Sigmoid colon (tissue), 7 donors: ENCODE data around the gene GK2. TPM values are rescaled to one million over a fixed set of nuclear protein-coding genes. Genes with fewer than 3 reads are reported as not detected.

ENCODE experiments used
- DNase-seq: peaks from one replicate; pipeline ENCODE4 v3.0.0-alpha.2; 2019
- H3K27ac ChIP-seq, 4 donors: fragments of 200-600 bp; sonication (generic); one replicate each; pipeline ENCODE4 v1.5.1; 2016 to 2019; ENCODE audit warnings: mild to moderate bottlenecking in 1 of 4
- H3K27me3 ChIP-seq, 3 donors: fragments of 200-600 bp; sonication (generic); one replicate each; pipeline ENCODE4 v1.5.1; 2019; ENCODE audit warnings: mild to moderate bottlenecking in 1 of 3
- H3K36me3 ChIP-seq, 4 donors: fragments of 200-600 bp; sonication (generic); one replicate each; pipeline ENCODE4 v1.5.1; 2016 to 2019
- H3K4me1 ChIP-seq, 4 donors: fragments of 200-600 bp; sonication (generic); one replicate each; pipeline ENCODE4 v1.5.1; 2017 to 2019
- H3K4me3 ChIP-seq, 4 donors: fragments of 200-600 bp; sonication (generic); one replicate each; pipeline ENCODE4 v1.5.1; 2017 to 2019; ENCODE audit warnings: mild to moderate bottlenecking in 2 of 4, moderate library complexity in 1 of 4
- H3K9me3 ChIP-seq, 4 donors: fragments of 200-600 bp in 3 of 4; sonication (generic) in 3 of 4; one replicate each; pipeline versions ENCODE4 v1.5.1 to v1.6.1; 2013 to 2019
- EP300 ChIP-seq, 4 donors: sonication (generic); formaldehyde crosslinking; IDR thresholded peaks; one replicate each; pipeline ENCODE4 v1.6.1; 2017; ENCODE audit warnings: antibody characterized with exemption in 4 of 4
- POLR2A ChIP-seq, 2 donors: fragments of 450-650 bp; IDR thresholded peaks; one replicate each; pipeline ENCODE4 v1.6.1; 2016; ENCODE audit warnings: antibody characterized with exemption in 2 of 2, mild to moderate bottlenecking in 2 of 2, moderate library complexity in 2 of 2
- POLR2AphosphoS5 ChIP-seq, 4 donors: sonication (generic); formaldehyde crosslinking; IDR thresholded peaks; one replicate each; pipeline ENCODE4 v1.6.1; 2017; ENCODE audit warnings: antibody characterized with exemption in 4 of 4
- WGBS, 2 donors: extraction: QIAGEN DNeasy Blood & Tissue Kit; methylation state at CpG; one replicate each; pipeline ENCODE4 v1.1.7; 2013; 5-methylcytosine and 5-hydroxymethylcytosine counted together
- intact Hi-C: fragments of 100-400 bp; cut with DNase I; formaldehyde crosslinking; loops from one replicate; pipeline ENCODE4 v1.15.1; 2023
- polyA plus RNA-seq, 3 donors: library from polyadenylated mRNA; stranded (reverse); fragments of 200-250 nt; gene quantifications; one replicate each; pipeline ENCODE4 v1.2.3, GENCODE V29; 2013
- total RNA-seq, 4 donors: library from RNA; depleted of rRNA; stranded (reverse); fragments of >200 nt; gene quantifications; one replicate each; pipeline ENCODE4 v1.1.0, GENCODE V29; 2016
- TF ChIP-seq, protein P1 (sequence below), 4 experiments: fragments of 450-650 bp in 3 of 4; fragments of 200-600 bp in 1 of 4; IDR thresholded peaks; one replicate each; pipeline ENCODE4 v1.5.1; 2016 to 2019; ENCODE audit warnings: antibody characterized with exemption in 4 of 4, mild to moderate bottlenecking in 3 of 4, moderate library complexity in 2 of 4
- donor health status: healthy with polysubstance abuse.
- donor health status: Bipolar disorder and iron deficiency.
- donor health status: healthy.

GK2 gene
- total and polyA plus RNA-seq, 7 donors, result not detected

DNA sequence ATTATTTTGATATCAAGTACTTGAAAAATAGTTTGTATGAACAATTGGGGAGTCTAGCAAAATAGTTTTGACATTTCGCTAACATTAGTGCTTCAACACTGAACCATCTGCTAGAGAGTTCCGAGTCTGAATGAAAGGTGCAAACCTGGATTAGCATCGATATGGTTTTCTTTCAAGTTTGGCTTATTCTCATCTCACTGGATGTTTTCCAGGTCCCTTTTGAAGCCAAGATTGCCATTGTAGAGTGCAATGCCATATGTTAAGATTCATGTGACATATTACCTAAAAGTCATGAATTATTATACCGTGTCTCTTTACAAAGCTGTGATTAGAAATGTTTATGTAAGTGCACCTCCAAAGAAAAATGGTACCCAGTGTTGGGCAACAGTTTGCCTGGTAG, 45.4 kb downstream of the GK2 start:
- H3K27me3 ChIP-seq, result no peaks in the 10 kb centered on the region

DNA sequence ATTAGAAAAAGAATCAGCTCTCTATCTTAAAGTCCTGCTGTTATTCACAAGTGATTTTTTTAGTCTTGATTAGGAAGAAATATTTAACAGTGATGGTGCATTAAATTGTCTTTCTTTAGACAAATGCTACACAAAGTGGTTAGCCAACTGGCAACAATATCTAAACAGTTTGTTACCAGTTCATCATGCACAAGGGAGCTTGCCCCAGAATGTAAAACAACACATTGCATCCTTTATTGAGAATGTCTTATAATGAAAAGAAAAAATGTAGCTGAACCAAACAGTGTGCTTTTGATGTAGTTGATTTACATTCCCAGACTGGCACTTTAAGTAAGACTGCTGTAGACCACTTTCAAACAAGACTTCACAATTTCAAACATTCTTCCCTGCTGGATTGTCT, 48.0 kb downstream of the GK2 start:
- Histone ChIP-seq H3K36me3 (no peaks in the 10 kb centered on the region), H3K9me3 (no peaks in the 10 kb centered on the region), H3K27ac (peak overlapping the region in 1 of 4 donors; percentile 22), H3K4me1 (peaks cover 0 to 9% (median 3%) of the 10 kb centered on the region in 4 donors), H3K4me3 (no peak overlapping the region), H3K27me3 (no peaks in the 10 kb centered on the region)
- TF ChIP-seq POLR2A (IDR thresholded peaks at IDR 0.05), result no peak
- no peak for TF ChIP-seq POLR2AphosphoS5 (IDR thresholded peaks at IDR 0.05)
- no peak for TF ChIP-seq EP300 (IDR thresholded peaks at IDR 0.05)
- intact Hi-C loops, result no loop called here
- DNase-seq, result no peak

More for the DNA sequence above, 45.4 kb downstream of the GK2 start:
- DNase-seq, result no peak
- intact Hi-C loops, result no loop called here
- Histone ChIP-seq H3K9me3 (no peaks in the 10 kb centered on the region), H3K27ac (no peak overlapping the region), H3K36me3 (no peaks in the 10 kb centered on the region), H3K4me1 (peaks cover 0 to 9% (median 3%) of the 10 kb centered on the region in 4 donors), H3K4me3 (no peak overlapping the region)
- TF ChIP-seq POLR2AphosphoS5 (IDR thresholded peaks at IDR 0.05), result no peak
- TF ChIP-seq EP300 (IDR thresholded peaks at IDR 0.05), result no peak
- TF ChIP-seq POLR2A (IDR thresholded peaks at IDR 0.05), result no peak
- TF ChIP-seq, protein P1, sequence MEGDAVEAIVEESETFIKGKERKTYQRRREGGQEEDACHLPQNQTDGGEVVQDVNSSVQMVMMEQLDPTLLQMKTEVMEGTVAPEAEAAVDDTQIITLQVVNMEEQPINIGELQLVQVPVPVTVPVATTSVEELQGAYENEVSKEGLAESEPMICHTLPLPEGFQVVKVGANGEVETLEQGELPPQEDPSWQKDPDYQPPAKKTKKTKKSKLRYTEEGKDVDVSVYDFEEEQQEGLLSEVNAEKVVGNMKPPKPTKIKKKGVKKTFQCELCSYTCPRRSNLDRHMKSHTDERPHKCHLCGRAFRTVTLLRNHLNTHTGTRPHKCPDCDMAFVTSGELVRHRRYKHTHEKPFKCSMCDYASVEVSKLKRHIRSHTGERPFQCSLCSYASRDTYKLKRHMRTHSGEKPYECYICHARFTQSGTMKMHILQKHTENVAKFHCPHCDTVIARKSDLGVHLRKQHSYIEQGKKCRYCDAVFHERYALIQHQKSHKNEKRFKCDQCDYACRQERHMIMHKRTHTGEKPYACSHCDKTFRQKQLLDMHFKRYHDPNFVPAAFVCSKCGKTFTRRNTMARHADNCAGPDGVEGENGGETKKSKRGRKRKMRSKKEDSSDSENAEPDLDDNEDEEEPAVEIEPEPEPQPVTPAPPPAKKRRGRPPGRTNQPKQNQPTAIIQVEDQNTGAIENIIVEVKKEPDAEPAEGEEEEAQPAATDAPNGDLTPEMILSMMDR (IDR thresholded peaks at IDR 0.05), result no peak
- 88 to 90% methylated on average over 4 of the region's 4 CpGs for WGBS, 2 donors

DNA sequence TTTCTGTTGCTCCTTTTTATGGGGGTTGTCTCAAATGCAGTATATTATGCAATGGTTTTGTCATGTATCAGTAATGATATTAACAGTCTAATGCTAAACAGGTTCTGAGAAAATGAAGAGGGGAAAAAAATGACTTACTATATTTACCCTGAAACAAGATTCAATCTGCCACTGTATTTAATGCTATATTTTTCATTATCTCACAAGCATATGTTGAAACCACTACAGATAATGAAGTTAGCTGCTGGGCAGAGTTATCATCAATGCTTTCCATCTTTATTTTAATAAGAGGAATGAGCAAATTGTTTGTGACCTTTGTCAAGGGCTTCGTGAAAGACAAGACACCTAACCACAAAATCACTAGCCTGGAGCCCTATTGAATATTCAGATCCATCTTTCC, 49.6 kb downstream of the GK2 start:
- no peaks in the 10 kb centered on the region for H3K27me3 ChIP-seq
- no peaks in the 10 kb centered on the region for H3K36me3 ChIP-seq
- no peak for DNase-seq
- intact Hi-C loops, result no loop called here
- no peaks in the 10 kb centered on the region for H3K9me3 ChIP-seq
- WGBS, 2 donors, result 72 to 80% methylated on average over 1 of the region's 1 CpG
- no peak overlapping the region for H3K4me3 ChIP-seq
- H3K27ac ChIP-seq, result no peak overlapping the region
- H3K4me1 ChIP-seq, result peaks cover 0 to 9% (median 3%) of the 10 kb centered on the region in 4 donors
- TF ChIP-seq, protein P1 (IDR thresholded peaks at IDR 0.05), result no peak
- TF ChIP-seq POLR2A (IDR thresholded peaks at IDR 0.05) (no peak), POLR2AphosphoS5 (IDR thresholded peaks at IDR 0.05) (no peak), EP300 (IDR thresholded peaks at IDR 0.05) (no peak)

DNA sequence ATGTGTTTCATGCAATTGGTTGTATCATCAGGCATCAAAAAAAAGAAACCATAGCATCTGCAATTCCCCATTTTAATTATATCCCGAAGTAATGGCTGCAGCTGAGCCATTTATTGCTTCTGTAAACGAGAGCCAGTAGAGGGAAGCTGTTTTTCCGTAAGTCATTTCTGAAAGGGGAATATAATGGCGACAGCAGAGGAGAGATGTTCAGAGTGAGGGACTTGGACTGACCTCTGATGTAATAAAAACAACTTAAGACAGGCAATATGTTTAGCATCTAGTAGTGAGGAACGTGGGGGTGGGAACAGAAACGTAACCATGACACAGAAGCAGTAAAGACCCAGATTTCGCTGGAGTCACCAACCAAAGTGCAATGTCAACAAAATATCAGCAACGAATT, 50.7 kb downstream of the GK2 start:
- Histone ChIP-seq H3K27me3 (no peaks in the 10 kb centered on the region), H3K4me3 (no peak overlapping the region), H3K36me3 (no peaks in the 10 kb centered on the region), H3K27ac (no peak overlapping the region), H3K4me1 (peaks cover 0 to 9% (median 3%) of the 10 kb centered on the region in 4 donors), H3K9me3 (no peaks in the 10 kb centered on the region)
- intact Hi-C loops, result no loop called here
- no peak for TF ChIP-seq POLR2AphosphoS5 (IDR thresholded peaks at IDR 0.05)
- no peak for TF ChIP-seq EP300 (IDR thresholded peaks at IDR 0.05)
- DNase-seq, result no peak
- 67 to 71% methylated on average over 8 of the region's 8 CpGs for WGBS, 2 donors

Other genes starting within 250 kb of the GK2 start
- gene NAA11, start 82.2 kb downstream of the GK2 start, total RNA-seq, result not detected
- gene NAA11, start 82.2 kb downstream of the GK2 start, polyA plus RNA-seq, result not detected